SU-DHL-6 (cell line): ENCODE results near the gene ATG4A.

Experiments
- EZH2phosphoT487 ChIP-seq: fragments of 200-600 bp; sonication (generic), shearing (Covaris generic); conservative IDR thresholded peaks from 2 replicates; pipeline ENCODE4 v1.6.1; 2018; ENCODE audit warnings: mild to moderate bottlenecking, antibody characterized with exemption, low read length, moderate library complexity, mixed read lengths
- TF ChIP-seq, protein P1 (sequence below): fragments of 200-600 bp; sonication (generic); IDR thresholded peaks from one replicate; pipeline ENCODE4 v1.5.1; 2017; ENCODE audit warnings: antibody characterized with exemption, mild to moderate bottlenecking, low read length, moderate library complexity; ENCODE audit not compliant: insufficient read depth, poor library complexity, severe bottlenecking

DNA sequence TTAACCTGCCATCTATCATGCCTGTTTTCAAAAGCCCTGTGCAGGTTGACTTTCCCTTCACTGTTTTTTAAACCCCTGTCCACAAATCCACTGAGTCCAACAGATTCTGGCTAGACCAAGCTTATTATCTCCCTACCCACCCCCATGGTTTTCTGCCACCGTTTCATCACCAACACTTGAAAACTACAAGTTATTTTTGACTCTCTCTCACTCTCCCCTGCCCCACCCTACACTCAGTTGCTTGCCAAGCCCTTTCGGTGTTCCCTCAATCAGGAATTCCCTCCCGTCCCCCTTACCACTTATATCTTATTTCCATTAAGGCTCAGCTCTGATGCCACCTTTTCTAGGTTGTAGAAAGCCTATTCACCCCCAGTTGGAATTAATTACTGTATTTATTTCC, 29.7 kb downstream of the ATG4A start:
- TF ChIP-seq, protein P1, sequence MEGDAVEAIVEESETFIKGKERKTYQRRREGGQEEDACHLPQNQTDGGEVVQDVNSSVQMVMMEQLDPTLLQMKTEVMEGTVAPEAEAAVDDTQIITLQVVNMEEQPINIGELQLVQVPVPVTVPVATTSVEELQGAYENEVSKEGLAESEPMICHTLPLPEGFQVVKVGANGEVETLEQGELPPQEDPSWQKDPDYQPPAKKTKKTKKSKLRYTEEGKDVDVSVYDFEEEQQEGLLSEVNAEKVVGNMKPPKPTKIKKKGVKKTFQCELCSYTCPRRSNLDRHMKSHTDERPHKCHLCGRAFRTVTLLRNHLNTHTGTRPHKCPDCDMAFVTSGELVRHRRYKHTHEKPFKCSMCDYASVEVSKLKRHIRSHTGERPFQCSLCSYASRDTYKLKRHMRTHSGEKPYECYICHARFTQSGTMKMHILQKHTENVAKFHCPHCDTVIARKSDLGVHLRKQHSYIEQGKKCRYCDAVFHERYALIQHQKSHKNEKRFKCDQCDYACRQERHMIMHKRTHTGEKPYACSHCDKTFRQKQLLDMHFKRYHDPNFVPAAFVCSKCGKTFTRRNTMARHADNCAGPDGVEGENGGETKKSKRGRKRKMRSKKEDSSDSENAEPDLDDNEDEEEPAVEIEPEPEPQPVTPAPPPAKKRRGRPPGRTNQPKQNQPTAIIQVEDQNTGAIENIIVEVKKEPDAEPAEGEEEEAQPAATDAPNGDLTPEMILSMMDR = no peak
- TF ChIP-seq EZH2phosphoT487 = no peak
